ENCODE data around the gene TSSK2.
"Not testable (repeated sequence)": the region's sequence is repeated elsewhere in the genome, so short reads cannot be mapped to it uniquely, and the experiment has no call there.

The TSSK2 gene

GRCh38 chr22:19130959-19131684 lies at the start of gene TSSK2:
Gene TSSK2 (plus strand): TSS chr22:19131308. CDS start chr22:19131400, 92 bp downstream.
- no peak for DNase-seq

GRCh38 chr22:19081351-19081750 lies 49.8 kb upstream of the TSSK2 start:
- no peak for DNase-seq

GRCh38 chr22:19082101-19082500 lies 49.0 kb upstream of the TSSK2 start:
- no peak for DNase-seq

- DNase-seq: no peak
Measured at GRCh38 chr22:19082793-19083192, 48.3 kb upstream of the TSSK2 start.

- not testable (repeated sequence) for DNase-seq
Measured at GRCh38 chr22:19084126-19084525, 47.0 kb upstream of the TSSK2 start.

- DNase-seq: not testable (repeated sequence)
Measured at GRCh38 chr22:19084586-19084985, 46.5 kb upstream of the TSSK2 start.

GRCh38 chr22:19085233-19085718 lies 45.8 kb upstream of the TSSK2 start:
- no peak for DNase-seq

- no peak for DNase-seq
Measured at GRCh38 chr22:19086417-19086816, 44.7 kb upstream of the TSSK2 start.

GRCh38 chr22:19086896-19087295 lies 44.2 kb upstream of the TSSK2 start:
- no peak for DNase-seq

GRCh38 chr22:19088866-19089595 lies 42.1 kb upstream of the TSSK2 start:
- no peak for DNase-seq

GRCh38 chr22:19090183-19090582 lies 40.9 kb upstream of the TSSK2 start:
- no peak for DNase-seq

- DNase-seq: no peak
Measured at GRCh38 chr22:19090586-19091127, 40.5 kb upstream of the TSSK2 start.

- DNase-seq: no peak
Measured at GRCh38 chr22:19092725-19093124, 38.4 kb upstream of the TSSK2 start.

- no peak for DNase-seq
Measured at GRCh38 chr22:19094393-19094997, 36.6 kb upstream of the TSSK2 start.

GRCh38 chr22:19096555-19096954 lies 34.6 kb upstream of the TSSK2 start:
- no peak for DNase-seq

- no peak for DNase-seq
Measured at GRCh38 chr22:19097518-19097917, 33.6 kb upstream of the TSSK2 start.

GRCh38 chr22:19098157-19098556 lies 33.0 kb upstream of the TSSK2 start:
- no peak for DNase-seq

GRCh38 chr22:19103880-19104821 lies 27.0 kb upstream of the TSSK2 start:
- no peak for DNase-seq

GRCh38 chr22:19105456-19105855 lies 25.7 kb upstream of the TSSK2 start:
- DNase-seq: no peak

- no peak for DNase-seq
Measured at GRCh38 chr22:19105867-19106802, 25.0 kb upstream of the TSSK2 start.
